ENCODE data around the gene SUPT5H.
A peak's percentile ranks its signal among the peaks of the same experiment; 100 is the strongest.

SUPT5H gene

DNA sequence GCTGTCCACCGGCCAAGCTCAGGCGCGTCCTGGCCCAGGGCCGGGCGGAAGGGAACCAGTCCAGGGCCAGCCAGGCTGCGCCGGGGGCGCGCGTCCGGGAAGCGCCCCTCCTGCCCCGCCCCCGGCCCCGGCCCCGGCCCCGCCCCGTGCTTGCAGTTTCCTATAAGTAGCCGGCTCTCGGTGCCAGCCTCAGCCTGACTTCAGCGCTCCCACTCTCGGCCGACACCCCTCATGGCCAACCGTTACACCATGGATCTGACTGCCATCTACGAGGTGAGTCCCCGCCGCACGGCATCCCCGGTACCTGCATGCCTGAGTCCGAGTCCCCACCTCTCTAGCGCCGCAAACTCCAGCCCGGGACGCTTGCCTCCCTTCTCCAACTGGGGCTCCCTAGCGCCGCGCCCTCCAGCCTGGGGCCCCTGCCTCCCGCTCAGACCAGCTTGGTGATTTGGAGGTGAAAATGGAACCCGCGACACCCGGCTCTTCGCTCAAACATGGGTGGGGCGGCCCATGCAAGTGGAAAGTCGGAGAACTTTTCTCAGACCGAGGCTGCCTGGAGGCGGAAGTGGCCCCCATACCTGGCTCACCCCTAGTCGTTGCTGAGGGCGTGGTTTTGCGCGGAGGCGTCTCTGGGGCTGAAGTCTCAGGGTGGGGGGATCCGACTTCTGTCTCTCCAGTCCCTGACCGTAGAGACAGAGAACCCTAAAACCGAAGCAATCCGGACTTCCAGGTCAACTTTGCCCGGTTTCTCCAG lies 38.5 kb upstream of the SUPT5H start, which contains the start of gene ZFP36:
TSS of gene ZFP36 (plus strand) at position 192 of the 754 bp plus-strand sequence. CDS start at position 250, 58 bp downstream.
- peak within 1 kb of the TSS; percentile 97 for H3K4me3 Mint-ChIP-seq
- peak within 1 kb of the TSS; percentile 100 for H3K27ac Mint-ChIP-seq
- H3K9me3 Mint-ChIP-seq: no peaks in the 10 kb centered on the region
- peaks cover 58% of the 10 kb centered on the region for H3K4me1 Mint-ChIP-seq
- DNase-seq (ENCODE audit: low spot score in 2 of 2): peak; percentile 83 to 95
- H3K36me3 Mint-ChIP-seq: peaks cover 86% of the 10 kb centered on the region
- ATAC-seq: peak; percentile 47

DNA sequence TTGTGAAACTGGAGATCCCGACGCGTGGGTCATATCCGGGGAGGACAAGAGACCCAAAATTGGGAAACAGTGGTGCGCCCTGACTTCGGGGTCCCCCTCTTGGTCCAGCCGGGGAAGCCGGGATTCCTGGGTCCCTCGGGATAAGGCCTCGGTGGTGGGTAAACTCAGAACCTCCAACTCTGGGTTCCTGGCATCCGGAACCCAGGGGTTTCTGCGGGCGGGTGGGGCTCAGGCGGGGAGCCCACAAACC lies 38.0 kb upstream of the SUPT5H start:
- Mint-ChIP-seq H3K9me3 (no peaks in the 10 kb centered on the region), H3K4me1 (peaks cover 58% of the 10 kb centered on the region), H3K4me3 (peak overlapping the region; percentile 97), H3K36me3 (peaks cover 86% of the 10 kb centered on the region), H3K27ac (peak overlapping the region; percentile 100)
- DNase-seq (ENCODE audit: low spot score in 2 of 2) (no peak), ATAC-seq (no peak)

DNA sequence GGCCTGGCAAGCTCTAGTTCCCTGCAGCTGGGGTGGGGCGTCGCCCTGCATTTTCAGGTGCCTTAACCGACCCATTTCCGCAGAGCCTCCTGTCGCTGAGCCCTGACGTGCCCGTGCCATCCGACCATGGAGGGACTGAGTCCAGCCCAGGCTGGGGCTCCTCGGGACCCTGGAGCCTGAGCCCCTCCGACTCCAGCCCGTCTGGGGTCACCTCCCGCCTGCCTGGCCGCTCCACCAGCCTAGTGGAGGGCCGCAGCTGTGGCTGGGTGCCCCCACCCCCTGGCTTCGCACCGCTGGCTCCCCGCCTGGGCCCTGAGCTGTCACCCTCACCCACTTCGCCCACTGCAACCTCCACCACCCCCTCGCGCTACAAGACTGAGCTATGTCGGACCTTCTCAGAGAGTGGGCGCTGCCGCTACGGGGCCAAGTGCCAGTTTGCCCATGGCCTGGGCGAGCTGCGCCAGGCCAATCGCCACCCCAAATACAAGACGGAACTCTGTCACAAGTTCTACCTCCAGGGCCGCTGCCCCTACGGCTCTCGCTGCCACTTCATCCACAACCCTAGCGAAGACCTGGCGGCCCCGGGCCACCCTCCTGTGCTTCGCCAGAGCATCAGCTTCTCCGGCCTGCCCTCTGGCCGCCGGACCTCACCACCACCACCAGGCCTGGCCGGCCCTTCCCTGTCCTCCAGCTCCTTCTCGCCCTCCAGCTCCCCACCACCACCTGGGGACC lies 37.6 kb upstream of the SUPT5H start:
- peaks cover 54% of the 10 kb centered on the region for H3K4me1 Mint-ChIP-seq
- H3K36me3 Mint-ChIP-seq: peaks cover 82% of the 10 kb centered on the region
- H3K27ac Mint-ChIP-seq: peak overlapping the region; percentile 100
- no peaks in the 10 kb centered on the region for H3K9me3 Mint-ChIP-seq
- H3K4me3 Mint-ChIP-seq: peak overlapping the region; percentile 97
- peak; percentile 1 for ATAC-seq
- peak; percentile 41 to 84 for DNase-seq (ENCODE audit: low spot score in 2 of 2)

DNA sequence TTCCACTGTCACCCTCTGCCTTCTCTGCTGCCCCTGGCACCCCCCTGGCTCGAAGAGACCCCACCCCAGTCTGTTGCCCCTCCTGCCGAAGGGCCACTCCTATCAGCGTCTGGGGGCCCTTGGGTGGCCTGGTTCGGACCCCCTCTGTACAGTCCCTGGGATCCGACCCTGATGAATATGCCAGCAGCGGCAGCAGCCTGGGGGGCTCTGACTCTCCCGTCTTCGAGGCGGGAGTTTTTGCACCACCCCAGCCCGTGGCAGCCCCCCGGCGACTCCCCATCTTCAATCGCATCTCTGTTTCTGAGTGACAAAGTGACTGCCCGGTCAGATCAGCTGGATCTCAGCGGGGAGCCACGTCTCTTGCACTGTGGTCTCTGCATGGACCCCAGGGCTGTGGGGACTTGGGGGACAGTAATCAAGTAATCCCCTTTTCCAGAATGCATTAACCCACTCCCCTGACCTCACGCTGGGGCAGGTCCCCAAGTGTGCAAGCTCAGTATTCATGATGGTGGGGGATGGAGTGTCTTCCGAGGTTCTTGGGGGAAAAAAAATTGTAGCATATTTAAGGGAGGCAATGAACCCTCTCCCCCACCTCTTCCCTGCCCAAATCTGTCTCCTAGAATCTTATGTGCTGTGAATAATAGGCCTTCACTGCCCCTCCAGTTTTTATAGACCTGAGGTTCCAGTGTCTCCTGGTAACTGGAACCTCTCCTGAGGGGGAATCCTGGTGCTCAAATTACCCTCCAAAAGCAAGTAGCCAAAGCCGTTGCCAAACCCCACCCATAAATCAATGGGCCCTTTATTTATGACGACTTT lies 36.8 kb upstream of the SUPT5H start:
- Mint-ChIP-seq H3K4me3 (peak overlapping the region; percentile 97), H3K27ac (peak overlapping the region; percentile 100), H3K36me3 (peaks cover 76% of the 10 kb centered on the region), H3K9me3 (no peaks in the 10 kb centered on the region), H3K4me1 (peaks cover 53% of the 10 kb centered on the region)
- ATAC-seq (no peak), DNase-seq (ENCODE audit: low spot score in 2 of 2) (peak; percentile 36 to 72)

DNA sequence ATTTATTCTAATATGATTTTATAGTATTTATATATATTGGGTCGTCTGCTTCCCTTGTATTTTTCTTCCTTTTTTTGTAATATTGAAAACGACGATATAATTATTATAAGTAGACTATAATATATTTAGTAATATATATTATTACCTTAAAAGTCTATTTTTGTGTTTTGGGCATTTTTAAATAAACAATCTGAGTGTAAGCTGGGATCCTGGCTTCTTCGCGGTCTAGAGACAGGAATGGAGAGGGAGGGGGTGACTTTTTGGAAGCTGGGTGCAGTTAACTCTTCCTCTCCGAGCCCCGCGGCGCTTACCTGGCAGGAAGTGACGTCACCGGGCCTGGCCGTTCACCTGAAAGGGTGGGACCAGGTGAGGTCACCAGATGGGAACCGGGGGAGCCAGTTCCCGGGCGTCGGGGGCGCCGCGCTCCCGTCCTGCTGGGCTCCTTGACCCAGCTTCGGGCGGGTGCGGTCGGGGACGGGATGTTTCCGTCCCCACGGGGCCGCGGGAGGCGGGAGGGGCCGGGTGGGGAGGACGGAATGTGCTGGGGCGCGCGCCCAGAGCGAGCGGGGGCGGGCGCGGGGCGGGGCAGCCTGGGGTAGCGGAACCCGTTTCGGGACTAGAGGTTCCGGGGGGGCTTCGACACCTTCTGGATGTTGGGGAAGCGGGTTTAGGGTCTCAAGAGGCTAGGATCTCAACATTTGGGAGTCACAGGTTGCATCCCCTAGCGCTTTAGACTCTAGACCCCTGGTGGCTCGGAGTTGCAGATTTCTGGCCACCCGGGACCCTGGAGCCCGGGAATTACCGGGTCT lies 36.0 kb upstream of the SUPT5H start:
- H3K27ac Mint-ChIP-seq: peak overlapping the region; percentile 100
- ATAC-seq (peak; percentile 6), DNase-seq (ENCODE audit: low spot score in 2 of 2) (peak; percentile 62 to 85)
- H3K9me3 Mint-ChIP-seq: no peaks in the 10 kb centered on the region
- H3K4me1 Mint-ChIP-seq: peaks cover 62% of the 10 kb centered on the region
- H3K4me3 Mint-ChIP-seq: peak overlapping the region; percentile 97
- peaks cover 77% of the 10 kb centered on the region for H3K36me3 Mint-ChIP-seq

DNA sequence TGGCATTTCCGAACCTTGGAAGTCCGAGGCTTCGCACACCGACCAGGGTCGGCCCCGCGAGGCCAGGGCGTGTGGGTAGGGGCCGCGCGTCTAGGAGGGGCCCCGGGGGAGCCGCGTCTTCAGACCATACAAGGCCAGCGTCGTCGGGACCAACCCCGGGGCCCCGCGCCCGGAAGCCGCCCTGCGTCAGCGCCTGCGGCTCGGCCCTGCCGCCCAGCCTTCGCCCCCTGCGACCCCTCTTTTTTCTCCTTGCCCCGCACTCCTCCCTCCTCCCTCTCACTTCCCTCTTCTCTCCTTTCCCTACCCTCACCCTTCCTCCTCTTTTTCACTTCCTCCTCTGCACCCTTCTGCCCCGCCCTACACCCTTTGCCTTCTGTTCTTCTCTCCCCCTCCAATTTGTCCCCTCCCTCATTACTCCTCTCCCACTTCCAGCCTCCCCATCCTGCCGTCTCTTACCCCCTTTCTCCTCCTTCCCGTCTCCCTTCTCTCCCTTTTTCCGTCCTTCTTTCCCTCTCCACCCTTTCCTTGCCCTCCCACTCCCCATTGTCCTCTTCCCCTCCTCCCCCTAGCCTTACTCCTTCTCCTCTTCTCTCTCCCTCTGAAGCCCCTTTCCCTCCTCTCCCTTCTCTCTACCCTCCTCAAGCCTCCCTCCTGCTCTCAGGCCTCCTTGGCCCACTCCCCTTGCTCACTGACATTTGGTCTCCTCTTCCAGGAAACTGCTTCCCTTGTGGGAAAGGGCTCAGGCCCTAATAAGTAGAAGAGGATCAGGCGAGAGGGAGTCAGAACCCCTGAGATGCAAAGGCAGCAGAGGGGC lies 35.2 kb upstream of the SUPT5H start:
- H3K4me3 Mint-ChIP-seq: peak overlapping the region; percentile 97
- DNase-seq (ENCODE audit: low spot score in 2 of 2) (peak; percentile 50 to 81), ATAC-seq (peak; percentile 32)
- H3K9me3 Mint-ChIP-seq: no peaks in the 10 kb centered on the region
- peaks cover 81% of the 10 kb centered on the region for H3K36me3 Mint-ChIP-seq
- peak overlapping the region; percentile 100 for H3K27ac Mint-ChIP-seq
- H3K4me1 Mint-ChIP-seq: peaks cover 65% of the 10 kb centered on the region

DNA sequence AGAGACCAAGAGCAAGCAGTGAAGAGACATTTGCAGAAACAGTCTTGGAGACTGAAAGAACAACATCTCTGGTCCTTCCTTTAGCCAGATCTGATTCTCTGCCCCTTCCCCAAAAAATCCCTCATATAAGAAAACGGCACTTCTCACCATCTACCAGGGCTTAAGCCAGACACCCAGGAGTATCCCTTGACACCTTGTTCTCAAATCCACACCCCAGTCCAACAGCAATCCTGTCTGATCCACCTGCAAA lies 34.6 kb upstream of the SUPT5H start:
- H3K36me3 Mint-ChIP-seq: peaks cover 84% of the 10 kb centered on the region
- peak overlapping the region; percentile 100 for H3K27ac Mint-ChIP-seq
- ATAC-seq (no peak), DNase-seq (ENCODE audit: low spot score in 2 of 2) (no peak)
- peak overlapping the region; percentile 97 for H3K4me3 Mint-ChIP-seq
- no peaks in the 10 kb centered on the region for H3K9me3 Mint-ChIP-seq
- peaks cover 66% of the 10 kb centered on the region for H3K4me1 Mint-ChIP-seq

DNA sequence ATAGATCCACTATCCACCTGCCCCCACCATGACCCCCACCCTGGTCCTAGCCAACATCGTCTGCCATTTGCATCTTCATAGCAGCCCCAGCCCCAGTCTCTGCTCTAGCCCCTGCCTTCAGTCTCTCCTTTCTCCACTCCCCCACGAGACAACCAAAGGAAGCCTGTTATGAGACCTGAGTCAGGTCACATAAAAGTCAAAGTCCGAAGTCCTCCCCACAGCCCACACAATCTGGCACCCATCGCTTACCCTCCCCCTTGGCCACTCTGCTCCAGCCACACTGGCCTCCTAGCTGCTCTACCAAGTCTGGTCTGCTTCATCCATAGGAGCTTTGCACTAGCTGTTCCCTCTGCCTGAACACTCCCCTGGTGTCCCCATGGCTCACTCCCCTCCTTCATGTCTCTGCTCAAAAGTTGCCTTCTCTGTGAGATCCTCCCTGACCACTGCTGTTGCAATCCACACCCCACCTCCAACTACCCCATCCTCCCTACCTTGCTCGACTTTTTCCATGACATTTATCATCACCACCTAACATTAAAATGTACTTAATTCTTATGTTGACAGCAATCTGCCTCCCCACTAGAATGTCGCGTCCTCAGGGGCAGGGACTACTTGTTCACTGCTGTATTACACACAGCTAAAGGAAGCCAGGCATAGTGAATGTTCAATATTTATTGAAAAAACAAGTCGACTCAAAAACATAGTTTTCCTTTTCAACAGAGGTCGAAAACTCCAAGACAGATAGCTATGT lies 34.1 kb upstream of the SUPT5H start:
- H3K27ac Mint-ChIP-seq: peak overlapping the region; percentile 100
- H3K4me3 Mint-ChIP-seq: peak overlapping the region; percentile 97
- peaks cover 79% of the 10 kb centered on the region for H3K36me3 Mint-ChIP-seq
- H3K9me3 Mint-ChIP-seq: no peaks in the 10 kb centered on the region
- peaks cover 61% of the 10 kb centered on the region for H3K4me1 Mint-ChIP-seq
- ATAC-seq: no peak
- DNase-seq (ENCODE audit: low spot score in 2 of 2): no peak

DNA sequence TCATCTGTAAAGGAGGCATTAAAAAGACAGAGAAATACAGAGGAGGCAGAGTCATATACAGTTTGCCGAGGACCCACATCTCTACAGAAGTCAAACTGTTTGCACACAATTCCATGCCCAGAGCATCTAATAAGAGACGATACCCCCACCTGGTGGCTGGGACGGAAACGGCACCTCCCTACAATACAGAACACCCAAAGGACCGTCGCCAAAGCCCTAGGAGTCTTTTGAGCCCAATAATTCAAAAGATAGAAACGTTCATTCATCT lies 33.6 kb upstream of the SUPT5H start:
- DNase-seq (ENCODE audit: low spot score in 2 of 2) (peak; percentile 83 to 95), ATAC-seq (peak; percentile 60)
- peak overlapping the region; percentile 100 for H3K27ac Mint-ChIP-seq
- H3K9me3 Mint-ChIP-seq: no peaks in the 10 kb centered on the region
- peak overlapping the region; percentile 97 for H3K4me3 Mint-ChIP-seq
- H3K4me1 Mint-ChIP-seq: peaks cover 58% of the 10 kb centered on the region
- H3K36me3 Mint-ChIP-seq: peaks cover 74% of the 10 kb centered on the region

DNA sequence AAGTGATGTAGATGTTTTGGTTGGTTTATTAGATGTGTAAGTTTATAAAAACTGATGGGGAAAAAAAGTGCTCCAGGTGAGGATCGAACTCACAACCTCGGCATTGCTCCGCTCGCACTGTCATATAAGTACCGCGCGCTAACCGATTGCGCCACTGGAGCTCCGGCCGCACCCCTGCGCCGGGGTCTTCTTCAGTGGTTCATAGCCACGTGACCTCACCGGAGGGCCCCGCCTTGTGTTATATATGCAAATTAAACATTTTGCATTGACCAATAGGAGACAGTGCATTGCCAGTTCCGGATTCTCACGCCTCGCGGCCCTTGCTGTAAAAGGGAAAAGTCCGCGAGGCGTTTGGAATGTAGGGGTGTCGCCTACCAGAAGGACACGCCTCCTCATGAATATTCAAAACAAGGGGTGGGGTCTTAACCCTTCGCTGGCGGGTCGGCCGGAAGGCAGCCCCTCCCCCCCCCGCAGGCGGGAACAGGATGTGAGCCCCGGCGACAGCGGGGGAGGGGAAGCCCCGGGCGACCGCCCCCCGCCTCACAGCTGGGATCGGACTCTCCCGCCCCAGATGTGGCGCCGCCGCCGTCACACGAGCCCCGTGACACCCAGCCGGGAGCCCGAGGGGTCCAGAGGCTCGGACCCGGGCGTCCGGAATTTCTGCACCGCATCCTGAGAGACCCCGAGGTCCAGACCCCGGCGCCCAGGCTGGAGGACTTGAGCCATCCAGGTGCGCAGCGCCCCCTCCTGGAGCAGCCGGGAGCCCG lies 33.1 kb upstream of the SUPT5H start, which contains the start of gene PLEKHG2:
TSS of gene PLEKHG2 (plus strand) at position 570 of the 767 bp plus-strand sequence. CDS start 1,418 bp downstream, outside the sequence.
- H3K36me3 Mint-ChIP-seq: peaks cover 72% of the 10 kb centered on the region
- peak; percentile 80 for ATAC-seq

DNA sequence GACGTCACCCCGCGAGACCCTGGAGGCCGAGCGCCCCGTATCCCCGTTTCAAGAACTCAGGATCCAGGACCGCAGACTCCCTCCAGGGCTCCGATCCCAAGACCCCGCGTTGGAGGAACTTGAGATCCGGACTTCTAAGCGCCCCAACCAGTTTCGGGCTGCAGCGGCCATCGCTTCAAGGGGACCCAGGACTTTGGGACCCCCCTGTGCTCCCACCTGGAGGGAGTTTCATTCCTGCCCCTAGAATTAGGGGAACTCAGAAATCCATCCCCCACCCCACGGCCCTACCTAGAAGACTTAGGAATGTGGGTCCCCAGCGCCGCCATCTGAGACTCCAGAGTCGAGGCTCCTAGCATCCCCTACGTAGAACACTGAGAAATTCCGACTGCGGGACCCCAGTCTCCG lies 32.5 kb upstream of the SUPT5H start:
- Mint-ChIP-seq H3K27ac (peak overlapping the region; percentile 100), H3K9me3 (no peaks in the 10 kb centered on the region), H3K4me1 (peaks cover 57% of the 10 kb centered on the region), H3K4me3 (peak overlapping the region; percentile 97), H3K36me3 (peaks cover 72% of the 10 kb centered on the region)
- ATAC-seq (no peak), DNase-seq (ENCODE audit: low spot score in 2 of 2) (peak in 1 of 2 donors; percentile 71)

More for the DNA sequence above, 33.1 kb upstream of the SUPT5H start, which contains the start of gene PLEKHG2:
- H3K4me1 Mint-ChIP-seq: peaks cover 58% of the 10 kb centered on the region
- peak; percentile 99 to 100 for DNase-seq (ENCODE audit: low spot score in 2 of 2)
- no peaks in the 10 kb centered on the region for H3K9me3 Mint-ChIP-seq
- peak within 1 kb of the TSS; percentile 100 for H3K27ac Mint-ChIP-seq
- H3K4me3 Mint-ChIP-seq: peak within 1 kb of the TSS; percentile 97

DNA sequence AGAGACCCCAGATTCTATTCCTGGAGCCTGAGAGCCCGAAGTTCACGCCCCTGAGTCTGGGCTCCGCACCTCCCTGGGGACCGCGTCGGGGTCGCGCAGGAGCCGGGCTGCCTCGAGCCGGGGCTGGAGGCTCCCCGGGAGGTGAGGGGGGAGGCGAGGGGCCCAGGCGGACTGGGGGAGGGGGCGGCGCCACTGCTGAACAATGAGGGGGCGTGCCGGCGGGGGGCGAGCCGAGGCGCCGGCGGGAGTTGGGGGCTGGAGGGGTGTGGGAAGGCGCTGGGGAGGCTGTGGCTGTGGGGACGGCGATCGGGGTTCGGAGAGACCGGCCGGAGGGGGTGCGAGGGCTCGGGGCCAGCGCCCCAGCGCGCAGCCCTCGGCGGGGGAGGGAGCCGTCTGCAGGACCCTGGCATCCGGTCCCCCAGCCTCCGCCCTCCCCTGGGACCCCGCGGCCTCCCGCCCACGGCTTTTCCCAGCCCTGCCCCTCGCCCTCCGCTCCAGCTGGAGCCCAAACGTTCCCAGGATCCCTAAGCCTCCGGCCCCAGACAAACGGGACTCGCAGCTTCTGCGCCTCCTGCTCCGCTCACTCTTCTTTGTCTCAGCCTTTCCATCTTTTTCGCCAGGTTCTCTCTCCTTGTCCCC lies 32.0 kb upstream of the SUPT5H start:
- Mint-ChIP-seq H3K4me3 (peak overlapping the region; percentile 97), H3K9me3 (no peaks in the 10 kb centered on the region), H3K27ac (peak overlapping the region; percentile 100), H3K4me1 (peaks cover 52% of the 10 kb centered on the region), H3K36me3 (peaks cover 72% of the 10 kb centered on the region)
- DNase-seq (ENCODE audit: low spot score in 2 of 2) (no peak), ATAC-seq (no peak)
